Neutrophil (primary cell): Measurements from ENCODE around the gene GSTO2.
A peak's percentile ranks its signal among the peaks of the same experiment; 100 is the strongest.

ENCODE experiments used
- H3K27ac ChIP-seq: fragments of 200-600 bp; sonication (generic); 2 replicates; pipeline ENCODE4 v1.5.1; 2016; ENCODE audit warnings: mild to moderate bottlenecking, moderate library complexity
- H3K27me3 ChIP-seq: fragments of 200-600 bp; sonication (generic); 2 replicates; pipeline ENCODE4 v1.6.0; 2016; ENCODE audit warnings: mild to moderate bottlenecking
- H3K36me3 ChIP-seq: fragments of 200-600 bp; sonication (generic); 2 replicates; pipeline ENCODE4 v1.5.1; 2017
- H3K4me1 ChIP-seq, 2 experiments: fragments of 200-600 bp in 1 of 2; sonication (generic) in 1 of 2; 1 replicate in 1 of 2; 2 replicates in 1 of 2; pipeline versions ENCODE4 v1.5.1 to v1.6.1; 2013 to 2016; ENCODE audit warnings: low read depth in 1 of 2, low read length in 1 of 2, mild to moderate bottlenecking in 1 of 2, moderate library complexity in 1 of 2; ENCODE audit not compliant: control insufficient read depth in 1 of 2, insufficient read depth in 1 of 2
- H3K4me3 ChIP-seq, 2 experiments: fragments of 200-600 bp in 1 of 2; sonication (generic) in 1 of 2; 1 replicate in 1 of 2; 2 replicates in 1 of 2; pipeline ENCODE4 v1.5.1; 2013 to 2016; ENCODE audit warnings: low read depth in 1 of 2, low read length in 1 of 2, mild to moderate bottlenecking in 1 of 2, moderate library complexity in 1 of 2
- H3K9me3 ChIP-seq: fragments of 200-600 bp; sonication (generic); 2 replicates; pipeline ENCODE4 v1.5.1; 2016
- CTCF ChIP-seq: fragments of 200-600 bp; sonication (generic); IDR thresholded peaks from 2 replicates; pipeline ENCODE4 v1.5.1; 2016; ENCODE audit warnings: antibody characterized with exemption

GSTO2 gene

GRCh38 chr10:104344219-104344618 lies 75.2 kb downstream of the GSTO2 start:
- Histone ChIP-seq H3K36me3 (no peaks in the 10 kb centered on the region), H3K4me3 (no peak overlapping the region), H3K27ac (no peak overlapping the region), H3K4me1 (peaks cover 53 to 57% of the 10 kb centered on the region in 2 experiments), H3K9me3 (no peaks in the 10 kb centered on the region), H3K27me3 (no peaks in the 10 kb centered on the region)
- TF ChIP-seq CTCF = no peak

DNA sequence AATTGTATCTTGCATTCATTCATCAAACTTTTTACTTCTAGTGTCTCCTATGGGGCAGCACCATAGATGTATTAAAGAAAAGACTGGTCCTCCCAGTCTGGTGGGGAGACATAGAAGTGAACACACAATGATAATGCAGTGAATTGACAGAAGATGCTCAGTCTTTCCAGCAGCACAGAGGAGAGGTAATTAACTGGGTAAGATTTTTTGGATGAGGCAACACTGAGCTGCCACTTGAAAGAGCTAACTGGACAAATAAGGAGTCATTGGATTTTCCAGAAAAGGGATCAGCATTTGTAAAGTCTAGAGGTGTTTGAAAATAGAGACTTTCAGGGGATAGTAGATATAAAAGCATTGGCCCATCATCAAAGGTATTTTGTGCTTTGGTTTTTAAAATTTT lies 76.5 kb downstream of the GSTO2 start:
- Histone ChIP-seq H3K27me3 (no peaks in the 10 kb centered on the region), H3K4me3 (no peak overlapping the region), H3K36me3 (no peaks in the 10 kb centered on the region), H3K4me1 (peaks cover 53 to 57% of the 10 kb centered on the region in 2 experiments), H3K27ac (peak overlapping the region; percentile 85), H3K9me3 (no peaks in the 10 kb centered on the region)
- TF ChIP-seq CTCF = no peak

- H3K27ac ChIP-seq = peak overlapping the region; percentile 85
- H3K4me3 ChIP-seq = peak overlapping the region in 1 of 2 experiments; percentile 12
- H3K36me3 ChIP-seq = no peaks in the 10 kb centered on the region
- no peaks in the 10 kb centered on the region for H3K9me3 ChIP-seq
- peaks cover 56 to 58% of the 10 kb centered on the region in 2 experiments for H3K4me1 ChIP-seq
- H3K27me3 ChIP-seq = no peaks in the 10 kb centered on the region
- no peak for TF ChIP-seq CTCF
Measured at GRCh38 chr10:104345941-104346340, 77.0 kb downstream of the GSTO2 start.

- peaks cover 71 to 73% of the 10 kb centered on the region in 2 experiments for H3K4me1 ChIP-seq
- H3K27me3 ChIP-seq = no peaks in the 10 kb centered on the region
- no peaks in the 10 kb centered on the region for H3K9me3 ChIP-seq
- no peak for TF ChIP-seq CTCF
- H3K27ac ChIP-seq = peak overlapping the region; percentile 98
- H3K4me3 ChIP-seq = no peak overlapping the region
- H3K36me3 ChIP-seq = no peaks in the 10 kb centered on the region
Measured at GRCh38 chr10:104347295-104348045, 78.5 kb downstream of the GSTO2 start.

- peak overlapping the region; percentile 98 for H3K27ac ChIP-seq
- H3K27me3 ChIP-seq = no peaks in the 10 kb centered on the region
- peak overlapping the region; percentile 57 to 61 for H3K4me3 ChIP-seq
- no peaks in the 10 kb centered on the region for H3K9me3 ChIP-seq
- H3K36me3 ChIP-seq = no peaks in the 10 kb centered on the region
- TF ChIP-seq CTCF = no peak
- H3K4me1 ChIP-seq = peaks cover 80 to 84% of the 10 kb centered on the region in 2 experiments
Measured at GRCh38 chr10:104348601-104349000, 79.6 kb downstream of the GSTO2 start.
